Fibroblast of villous mesenchyme (primary cell): ENCODE results near the gene HMBS. TPM values are rescaled to one million over a fixed set of nuclear protein-coding genes. Genes with fewer than 3 reads are reported as not detected.
A peak's percentile ranks its signal among the peaks of the same experiment; 100 is the strongest.

ENCODE experiments used
- DNase-seq: peaks from one replicate; pipeline ENCODE4 v3.0.0-alpha.2; 2010; ENCODE audit warnings: low read depth
- H3K4me3 ChIP-seq: 2 replicates; pipeline ENCODE4 v1.5.1; 2011; ENCODE audit warnings: low read depth, mild to moderate bottlenecking, low read length
- CTCF ChIP-seq: IDR thresholded peaks from 2 replicates; pipeline ENCODE4 v1.5.1; 2012; ENCODE audit warnings: low read depth, mild to moderate bottlenecking, low read length; ENCODE audit not compliant: insufficient read depth
- total RNA-seq: library from RNA; depleted of rRNA; stranded (reverse); fragments of >200 nt; gene quantifications from 2 replicates; pipeline ENCODE4 v1.2.3, GENCODE V29; 2012

The HMBS gene
- total RNA-seq, 1 donor: 11.2 TPM

- no peak for TF ChIP-seq CTCF
- no peak for DNase-seq
- H3K4me3 ChIP-seq: no peak overlapping the region
Measured at GRCh38 chr11:119047205-119047604, 37.5 kb upstream of the HMBS start.

GRCh38 chr11:119048644-119049043, 36.0 kb upstream of the HMBS start:
- no peak for TF ChIP-seq CTCF

GRCh38 chr11:119049081-119049480, 35.6 kb upstream of the HMBS start:
- no peak for DNase-seq
- TF ChIP-seq CTCF: no peak

More at GRCh38 chr11:119048644-119049043, 36.0 kb upstream of the HMBS start:
- H3K4me3 ChIP-seq: no peak overlapping the region
- no peak for DNase-seq

GRCh38 chr11:119051440-119052162, 33.1 kb upstream of the HMBS start:
- TF ChIP-seq CTCF: no peak
- no peak for DNase-seq
- H3K4me3 ChIP-seq: no peak overlapping the region

More at GRCh38 chr11:119049081-119049480, 35.6 kb upstream of the HMBS start:
- H3K4me3 ChIP-seq: no peak overlapping the region

GRCh38 chr11:119052163-119052814, 32.4 kb upstream of the HMBS start:
- TF ChIP-seq CTCF: no peak
- no peak for DNase-seq
- H3K4me3 ChIP-seq: no peak overlapping the region

GRCh38 chr11:119054418-119054817, 30.3 kb upstream of the HMBS start:
- TF ChIP-seq CTCF: no peak
- no peak overlapping the region for H3K4me3 ChIP-seq
- no peak for DNase-seq

GRCh38 chr11:119055901-119056300, 28.8 kb upstream of the HMBS start:
- TF ChIP-seq CTCF: no peak
- H3K4me3 ChIP-seq: peak overlapping the region; percentile 84
- peak; percentile 8 for DNase-seq
